ENCODE measurements around the gene CDX2.

GRCh38 chr13:27965740-27966640 is 3.1 kb downstream of the CDX2 start:
- TF ChIP-seq CTCF (IDR thresholded peaks at IDR 0.05) = no peak
- no peak for TF ChIP-seq POLR2A (IDR thresholded peaks at IDR 0.05; ENCODE audit: low read depth)
- no peak for TF ChIP-seq POLR2AphosphoS5 (IDR thresholded peaks at IDR 0.05)
- TF ChIP-seq EP300 (IDR thresholded peaks at IDR 0.05) = no peak

All from esophagus muscularis mucosa (tissue), 4 donors.